Smooth muscle cell (in vitro differentiated cells): ENCODE results near the gene SAP30L. TPM values are rescaled to one million over a fixed set of nuclear protein-coding genes. Genes with fewer than 3 reads are reported as not detected.

Experiments used
- DNase-seq: peaks from one replicate; lab custom pipeline; 2025; ENCODE audit not compliant: unreplicated experiment; lab: John Stamatoyannopoulos, UW
- H2AFZ ChIP-seq: fragments of 200-600 bp; sonication (generic); 2 replicates; pipeline ENCODE4 v1.6.0; 2016; ENCODE audit warnings: antibody characterized with exemption, low read depth, mild to moderate bottlenecking
- H3F3A ChIP-seq: fragments of 200-600 bp; sonication (generic); 2 replicates; pipeline ENCODE4 v1.6.0; 2017; ENCODE audit warnings: antibody characterized with exemption, low read depth
- H3K27ac ChIP-seq: fragments of 200-600 bp; sonication (generic); 2 replicates; pipeline ENCODE4 v1.5.1; 2016; ENCODE audit warnings: low read depth, mild to moderate bottlenecking
- H3K27me3 ChIP-seq: fragments of 200-600 bp; sonication (generic); 2 replicates; pipeline ENCODE4 v1.6.1; 2016; ENCODE audit warnings: low read depth, mild to moderate bottlenecking
- H3K36me3 ChIP-seq: fragments of 200-600 bp; sonication (generic); 2 replicates; pipeline ENCODE4 v1.5.1; 2016; ENCODE audit warnings: low read depth
- H3K4me1 ChIP-seq: fragments of 200-600 bp; sonication (generic); 2 replicates; pipeline ENCODE4 v1.5.1; 2016; ENCODE audit warnings: low read depth
- H3K4me2 ChIP-seq: fragments of 200-600 bp; sonication (generic); 2 replicates; pipeline ENCODE4 v1.6.0; 2016; ENCODE audit warnings: mild to moderate bottlenecking
- H3K4me3 ChIP-seq: fragments of 200-600 bp; sonication (generic); 2 replicates; pipeline ENCODE4 v1.5.1; 2016; ENCODE audit warnings: mild to moderate bottlenecking
- H3K79me2 ChIP-seq: fragments of 200-600 bp; sonication (generic); 2 replicates; pipeline ENCODE4 v1.6.0; 2016; ENCODE audit warnings: low read depth, mild to moderate bottlenecking
- H3K9ac ChIP-seq: fragments of 200-600 bp; sonication (generic); 2 replicates; pipeline ENCODE4 v1.6.0; 2016; ENCODE audit warnings: low read depth
- H3K9me3 ChIP-seq: fragments of 200-600 bp; sonication (generic); replicated peaks from 2 replicates; pipeline ENCODE4 v1.5.1; 2016; ENCODE audit warnings: low read depth
- H4K20me1 ChIP-seq: fragments of 200-600 bp; sonication (generic); 2 replicates; pipeline ENCODE4 v1.6.0; 2016; ENCODE audit warnings: low read depth
- WGBS: methylation state at CpG from one replicate; pipeline ENCODE4 v1.1.7; 2016; ENCODE audit warnings: low lambda C conversion rate; 5-methylcytosine and 5-hydroxymethylcytosine counted together
- polyA plus RNA-seq: library from polyadenylated mRNA; unstranded; fragments of >200 nt; fragmentation: Nextera tagmentation; extraction: Ambion mirVana; gene quantifications from 2 replicates; pipeline ENCODE4 v1.2.1, GENCODE V29; 2016
- total RNA-seq: library from RNA; depleted of rRNA; stranded (reverse); fragments of >200 nt; gene quantifications from 2 replicates; pipeline ENCODE4 v1.2.3, GENCODE V29; 2014
- TF ChIP-seq, protein P1 (sequence below): fragments of 200-600 bp; sonication (generic); IDR thresholded peaks from 2 replicates; pipeline ENCODE4 v1.5.1; 2017; ENCODE audit warnings: borderline replicate concordance, mild to moderate bottlenecking, antibody characterized with exemption; ENCODE audit not compliant: insufficient read depth, poor library complexity, severe bottlenecking

SAP30L gene
- total and polyA plus RNA-seq, 2 experiments from 2014 or later = 32.7 to 44.2 TPM

GRCh38 chr5:154421868-154422267, 23.9 kb upstream of the SAP30L start:
- no peak overlapping the region for H3K9ac ChIP-seq
- no peak overlapping the region for H3K27ac ChIP-seq
- H2AFZ ChIP-seq = no peak overlapping the region
- H3K4me1 ChIP-seq = no peaks in the 10 kb centered on the region
- no peaks in the 10 kb centered on the region for H3K9me3 ChIP-seq
- H3K27me3 ChIP-seq = no peaks in the 10 kb centered on the region
- H3K36me3 ChIP-seq = no peaks in the 10 kb centered on the region
- 52% methylated on average over 1 of the region's 1 CpG for WGBS
- H3F3A ChIP-seq = no peaks in the 10 kb centered on the region
- no peak overlapping the region for H3K4me3 ChIP-seq
- TF ChIP-seq, protein P1, sequence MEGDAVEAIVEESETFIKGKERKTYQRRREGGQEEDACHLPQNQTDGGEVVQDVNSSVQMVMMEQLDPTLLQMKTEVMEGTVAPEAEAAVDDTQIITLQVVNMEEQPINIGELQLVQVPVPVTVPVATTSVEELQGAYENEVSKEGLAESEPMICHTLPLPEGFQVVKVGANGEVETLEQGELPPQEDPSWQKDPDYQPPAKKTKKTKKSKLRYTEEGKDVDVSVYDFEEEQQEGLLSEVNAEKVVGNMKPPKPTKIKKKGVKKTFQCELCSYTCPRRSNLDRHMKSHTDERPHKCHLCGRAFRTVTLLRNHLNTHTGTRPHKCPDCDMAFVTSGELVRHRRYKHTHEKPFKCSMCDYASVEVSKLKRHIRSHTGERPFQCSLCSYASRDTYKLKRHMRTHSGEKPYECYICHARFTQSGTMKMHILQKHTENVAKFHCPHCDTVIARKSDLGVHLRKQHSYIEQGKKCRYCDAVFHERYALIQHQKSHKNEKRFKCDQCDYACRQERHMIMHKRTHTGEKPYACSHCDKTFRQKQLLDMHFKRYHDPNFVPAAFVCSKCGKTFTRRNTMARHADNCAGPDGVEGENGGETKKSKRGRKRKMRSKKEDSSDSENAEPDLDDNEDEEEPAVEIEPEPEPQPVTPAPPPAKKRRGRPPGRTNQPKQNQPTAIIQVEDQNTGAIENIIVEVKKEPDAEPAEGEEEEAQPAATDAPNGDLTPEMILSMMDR = peak; percentile 32
- H3K4me2 ChIP-seq = no peak overlapping the region
- no peak for DNase-seq
- no peaks in the 10 kb centered on the region for H3K79me2 ChIP-seq
- no peaks in the 10 kb centered on the region for H4K20me1 ChIP-seq

DNA sequence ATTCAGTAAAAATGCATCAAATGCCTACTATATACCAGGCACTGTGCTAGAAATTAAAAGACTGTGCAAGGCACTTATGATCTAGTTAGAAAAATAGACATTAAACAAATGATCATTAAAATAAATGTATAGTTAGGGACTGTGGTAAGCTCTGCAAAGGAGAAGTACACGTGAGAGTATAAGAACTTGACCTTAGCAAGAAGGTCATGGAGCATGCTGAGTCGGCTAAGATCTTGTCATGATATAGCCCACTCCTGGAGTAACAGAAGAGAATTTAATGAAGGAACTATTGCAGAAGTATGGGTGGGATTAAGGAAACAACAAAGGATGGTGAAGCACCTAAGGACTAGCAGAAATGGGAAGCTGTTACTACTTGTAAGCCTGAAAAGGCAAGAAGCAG, 23.5 kb upstream of the SAP30L start:
- Histone ChIP-seq H3K79me2 (no peaks in the 10 kb centered on the region), H3K9ac (no peak overlapping the region), H3K4me1 (no peaks in the 10 kb centered on the region), H3K9me3 (no peaks in the 10 kb centered on the region), H3K27me3 (no peaks in the 10 kb centered on the region), H3K4me3 (no peak overlapping the region), H3K27ac (no peak overlapping the region), H4K20me1 (no peaks in the 10 kb centered on the region), H3K36me3 (no peaks in the 10 kb centered on the region), H2AFZ (no peak overlapping the region), H3F3A (no peaks in the 10 kb centered on the region), H3K4me2 (no peak overlapping the region)
- TF ChIP-seq, protein P1 = no peak
- DNase-seq = no peak
- 85% methylated on average over 2 of the region's 2 CpGs for WGBS

DNA sequence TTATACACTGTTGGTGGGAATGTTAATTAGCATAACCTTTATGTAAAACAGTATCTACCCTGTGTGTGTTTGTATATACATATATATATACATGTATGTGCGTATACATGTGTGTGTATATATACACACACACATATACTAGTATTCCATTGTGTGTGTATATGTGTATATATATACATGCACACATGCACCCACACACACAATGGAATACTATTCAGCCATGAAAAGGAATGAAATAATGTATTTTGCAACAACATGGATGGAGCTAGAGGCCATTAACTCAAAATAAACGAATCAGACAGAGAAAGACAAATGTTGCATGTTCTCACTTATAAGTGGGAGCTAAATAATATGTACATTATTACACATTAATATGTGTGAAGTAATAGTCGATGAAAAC, 17.6 kb upstream of the SAP30L start:
- no peaks in the 10 kb centered on the region for H3K36me3 ChIP-seq
- H4K20me1 ChIP-seq = no peaks in the 10 kb centered on the region
- no peaks in the 10 kb centered on the region for H3K9me3 ChIP-seq
- no peaks in the 10 kb centered on the region for H3F3A ChIP-seq
- H3K4me1 ChIP-seq = no peaks in the 10 kb centered on the region
- no peaks in the 10 kb centered on the region for H3K27me3 ChIP-seq
- TF ChIP-seq, protein P1 = no peak
- H3K27ac ChIP-seq = no peak overlapping the region
- no peak overlapping the region for H3K9ac ChIP-seq
- no peak overlapping the region for H2AFZ ChIP-seq
- no peak overlapping the region for H3K4me3 ChIP-seq
- no peak overlapping the region for H3K4me2 ChIP-seq
- no peaks in the 10 kb centered on the region for H3K79me2 ChIP-seq
- 93% methylated on average over 3 of the region's 3 CpGs for WGBS
- DNase-seq = no peak

DNA sequence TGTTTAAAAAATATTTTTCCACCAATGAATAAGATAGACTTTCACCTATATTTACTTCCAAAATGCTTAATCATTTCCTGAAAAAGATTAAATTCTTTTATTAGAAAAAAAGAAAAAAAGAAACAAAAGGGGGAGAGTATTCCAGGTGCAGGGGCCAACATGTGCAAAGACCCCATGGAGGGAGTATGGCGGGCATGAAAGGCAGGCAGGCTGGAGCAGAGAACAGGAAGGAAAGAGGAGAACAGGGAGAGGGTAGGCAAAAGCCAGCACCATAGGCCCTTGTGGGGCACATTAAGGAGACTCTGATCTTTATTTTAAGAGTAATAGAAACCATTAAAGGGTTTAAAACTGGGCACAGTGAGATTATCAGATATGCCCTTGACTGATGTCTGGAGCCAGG, 16.5 kb upstream of the SAP30L start:
- Histone ChIP-seq H3K27ac (no peak overlapping the region), H3F3A (no peaks in the 10 kb centered on the region), H3K27me3 (no peaks in the 10 kb centered on the region), H3K36me3 (no peaks in the 10 kb centered on the region), H3K9me3 (no peaks in the 10 kb centered on the region), H3K4me2 (no peak overlapping the region), H3K4me1 (no peaks in the 10 kb centered on the region), H3K79me2 (no peaks in the 10 kb centered on the region), H2AFZ (no peak overlapping the region), H3K9ac (no peak overlapping the region), H4K20me1 (no peaks in the 10 kb centered on the region), H3K4me3 (no peak overlapping the region)
- TF ChIP-seq, protein P1 = no peak
- WGBS = 92% methylated on average over 1 of the region's 1 CpG
- DNase-seq = no peak
